Measurements from ENCODE around the gene CHD5. TPM values are rescaled to one million over a fixed set of nuclear protein-coding genes. Genes with fewer than 3 reads are reported as not detected.

The CHD5 gene
- polyA plus RNA-seq, 1 donor from 2014 or later, result 22.0 TPM

- no peak overlapping the region for H3K27ac ChIP-seq (ENCODE audit: low read length)
These were observed 108.9 kb downstream of the CHD5 start for GRCh38 chr1:6071219-6071618.

GRCh38 chr1:6070450-6070974 is 109.6 kb downstream of the CHD5 start:
- H3K36me3 ChIP-seq (ENCODE audit: insufficient read depth, low read length), result no peaks in the 10 kb centered on the region
- H2AFZ ChIP-seq (ENCODE audit: low read depth, low read length), result no peak overlapping the region
- H3K4me2 ChIP-seq (ENCODE audit: low read length), result no peak overlapping the region
- no peak overlapping the region for H3K27ac ChIP-seq (ENCODE audit: low read length)
- H3K27me3 ChIP-seq (ENCODE audit: insufficient read depth, low read depth, low read length), result no peaks in the 10 kb centered on the region
- H3F3A ChIP-seq (ENCODE audit: insufficient read depth, low read length, poor library complexity, severe bottlenecking), result no peaks in the 10 kb centered on the region
- no peaks in the 10 kb centered on the region for H3K9me2 ChIP-seq (ENCODE audit: insufficient read depth, low read length)
- no peaks in the 10 kb centered on the region for H3K79me2 ChIP-seq (replicated peaks; ENCODE audit: insufficient read depth, low read length)
- H3K9ac ChIP-seq (ENCODE audit: low read length), result no peak overlapping the region
- H3K9me3 ChIP-seq (ENCODE audit: low read length), result no peaks in the 10 kb centered on the region
- no peaks in the 10 kb centered on the region for H4K20me1 ChIP-seq (ENCODE audit: insufficient read depth)
- H3K4me3 ChIP-seq (ENCODE audit: low read length), result no peak overlapping the region
- TF ChIP-seq EP300 (conservative IDR thresholded peaks at IDR 0.05; ENCODE audit: poor library complexity, severe bottlenecking), result no peak
- TF ChIP-seq MXI1 (conservative IDR thresholded peaks at IDR 0.05; ENCODE audit: poor library complexity, severe bottlenecking), result no peak
- no peak for TF ChIP-seq POLR2AphosphoS5 (IDR thresholded peaks at IDR 0.05)
- no peak for TF ChIP-seq RAD21 (conservative IDR thresholded peaks at IDR 0.05)
- TF ChIP-seq CTCF (IDR thresholded peaks at IDR 0.05; ENCODE audit: poor library complexity, severe bottlenecking), result no peak
- TF ChIP-seq SMC3 (conservative IDR thresholded peaks at IDR 0.05; ENCODE audit: poor library complexity), result no peak

More at GRCh38 chr1:6071219-6071618, 108.9 kb downstream of the CHD5 start:
- H3K36me3 ChIP-seq (ENCODE audit: insufficient read depth, low read length), result no peaks in the 10 kb centered on the region
- no peaks in the 10 kb centered on the region for H3K27me3 ChIP-seq (ENCODE audit: insufficient read depth, low read depth, low read length)
- TF ChIP-seq RAD21 (conservative IDR thresholded peaks at IDR 0.05), result no peak
- TF ChIP-seq REST (IDR thresholded peaks at IDR 0.05; ENCODE audit: borderline replicate concordance), result no peak
- TF ChIP-seq EZH2 (IDR thresholded peaks at IDR 0.05; ENCODE audit: borderline replicate concordance, insufficient read depth, low read length, poor library complexity, severe bottlenecking), result no peak
- TF ChIP-seq EP300 (conservative IDR thresholded peaks at IDR 0.05; ENCODE audit: poor library complexity, severe bottlenecking), result no peak
- TF ChIP-seq SMC3 (conservative IDR thresholded peaks at IDR 0.05; ENCODE audit: poor library complexity), result no peak
- no peak for TF ChIP-seq MXI1 (conservative IDR thresholded peaks at IDR 0.05; ENCODE audit: poor library complexity, severe bottlenecking)
- no peak for TF ChIP-seq TAF1 (IDR thresholded peaks at IDR 0.05; ENCODE audit: low read depth)
- no peak for TF ChIP-seq POLR2AphosphoS5 (IDR thresholded peaks at IDR 0.05)
- no peak for TF ChIP-seq CTCF (IDR thresholded peaks at IDR 0.05; ENCODE audit: poor library complexity, severe bottlenecking)
- H3K9ac ChIP-seq (ENCODE audit: low read length), result no peak overlapping the region
- no peak overlapping the region for H3K4me2 ChIP-seq (ENCODE audit: low read length)
- H2AFZ ChIP-seq (ENCODE audit: low read depth, low read length), result no peak overlapping the region
- H3K79me2 ChIP-seq (replicated peaks; ENCODE audit: insufficient read depth, low read length), result no peaks in the 10 kb centered on the region
- no peaks in the 10 kb centered on the region for H3K9me3 ChIP-seq (ENCODE audit: low read length)
- no peaks in the 10 kb centered on the region for H3F3A ChIP-seq (ENCODE audit: insufficient read depth, low read length, poor library complexity, severe bottlenecking)
- H3K9me2 ChIP-seq (ENCODE audit: insufficient read depth, low read length), result no peaks in the 10 kb centered on the region
- no peaks in the 10 kb centered on the region for H4K20me1 ChIP-seq (ENCODE audit: insufficient read depth)
- no peak overlapping the region for H3K4me3 ChIP-seq (ENCODE audit: low read length)

Measured in neural cell (in vitro differentiated cells).